HG02870 (cell line): ENCODE results near the gene HLCS.

Experiments used
- ATAC-seq: cut with Tn5 transposase; IDR thresholded peaks from one replicate; pipeline ENCODE4 v1.9.1; 2021; ENCODE audit warnings: mild to moderate bottlenecking, moderate library complexity; ENCODE audit not compliant: unreplicated experiment

The HLCS gene

DNA sequence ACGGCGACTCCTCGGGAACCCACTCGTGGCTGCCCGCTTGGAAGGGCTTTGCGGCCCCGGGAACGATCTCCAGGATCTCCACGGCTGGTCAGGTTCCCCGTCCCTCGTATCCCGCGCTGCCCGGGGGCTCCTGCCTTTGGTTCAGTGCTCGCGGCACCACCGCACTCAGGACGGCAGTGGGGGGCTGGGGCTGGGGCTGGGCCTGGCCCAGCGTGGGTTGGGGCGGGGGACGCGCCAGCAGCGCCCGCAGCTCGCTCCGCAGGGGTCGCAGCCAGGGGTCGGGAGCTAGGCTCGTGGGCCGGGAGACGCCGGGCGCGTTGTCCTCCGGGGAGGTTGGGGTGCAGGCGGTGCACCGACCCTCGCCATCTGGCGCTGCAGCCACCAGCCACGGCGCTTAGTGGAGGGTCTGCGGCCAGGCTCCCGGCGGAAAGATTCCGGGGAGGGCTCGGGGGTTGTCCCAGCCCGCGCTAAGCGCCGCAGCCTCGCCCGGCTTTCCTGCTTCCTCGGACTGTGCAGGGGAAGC, 258.6 kb downstream of the HLCS start:
- no peak for ATAC-seq

DNA sequence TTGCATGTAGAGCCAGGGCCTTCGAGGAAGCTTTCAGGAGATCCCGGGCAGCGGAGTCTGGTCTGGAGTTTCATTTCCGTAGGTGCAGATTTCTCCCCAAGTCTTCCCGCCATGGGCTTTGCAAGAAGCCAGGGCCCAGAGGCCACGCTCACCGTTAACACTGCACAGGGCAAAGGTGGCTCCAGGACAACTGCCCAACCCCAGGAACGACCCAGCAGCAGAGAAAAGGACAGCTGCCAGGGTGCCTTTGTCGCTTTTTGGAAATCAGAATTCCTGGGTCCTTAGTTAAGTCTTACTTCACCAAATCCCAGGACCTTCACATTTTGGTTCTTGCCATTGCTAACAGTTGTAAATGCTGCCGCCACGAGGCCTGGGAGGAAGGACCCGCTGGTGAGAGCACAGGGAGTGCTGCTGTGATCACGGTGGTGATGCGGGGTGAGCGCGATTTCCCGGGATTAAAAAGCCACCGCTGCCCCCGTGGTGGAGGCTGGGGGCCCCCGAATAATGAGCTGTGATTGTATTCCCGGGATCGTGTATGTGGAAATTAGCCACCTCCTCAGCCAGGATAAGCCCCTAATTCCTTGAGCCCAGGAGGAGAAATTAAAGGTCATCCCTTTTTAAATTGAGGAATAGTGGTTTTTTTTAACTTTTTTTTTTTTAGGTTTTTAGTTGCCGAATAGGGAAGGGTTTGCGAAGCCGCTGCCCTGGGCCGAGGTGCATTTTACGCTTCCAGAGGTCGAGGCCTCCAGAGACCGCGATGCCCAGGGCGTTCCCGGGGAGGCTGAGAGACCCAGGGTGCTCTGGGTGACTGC, 259.3 kb downstream of the HLCS start:
- ATAC-seq = no peak

DNA sequence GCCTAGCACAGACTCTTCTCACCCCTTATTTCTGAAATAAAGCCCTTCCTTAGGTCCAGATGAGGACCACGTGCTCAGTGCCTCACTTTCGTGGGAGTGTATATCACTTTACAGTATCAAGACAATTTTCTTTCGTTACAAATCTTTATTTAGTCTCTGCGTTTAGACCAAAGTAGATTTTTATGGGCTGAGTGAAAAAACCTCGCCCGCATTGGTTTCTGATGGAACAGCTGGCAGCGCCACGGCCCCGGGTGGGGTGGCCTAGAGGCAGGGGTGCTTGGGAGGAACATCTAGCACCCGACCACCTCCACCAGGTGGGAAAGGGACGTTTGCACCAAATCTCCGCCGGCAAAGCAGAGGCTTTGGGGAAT, 260.0 kb downstream of the HLCS start:
- no peak for ATAC-seq

DNA sequence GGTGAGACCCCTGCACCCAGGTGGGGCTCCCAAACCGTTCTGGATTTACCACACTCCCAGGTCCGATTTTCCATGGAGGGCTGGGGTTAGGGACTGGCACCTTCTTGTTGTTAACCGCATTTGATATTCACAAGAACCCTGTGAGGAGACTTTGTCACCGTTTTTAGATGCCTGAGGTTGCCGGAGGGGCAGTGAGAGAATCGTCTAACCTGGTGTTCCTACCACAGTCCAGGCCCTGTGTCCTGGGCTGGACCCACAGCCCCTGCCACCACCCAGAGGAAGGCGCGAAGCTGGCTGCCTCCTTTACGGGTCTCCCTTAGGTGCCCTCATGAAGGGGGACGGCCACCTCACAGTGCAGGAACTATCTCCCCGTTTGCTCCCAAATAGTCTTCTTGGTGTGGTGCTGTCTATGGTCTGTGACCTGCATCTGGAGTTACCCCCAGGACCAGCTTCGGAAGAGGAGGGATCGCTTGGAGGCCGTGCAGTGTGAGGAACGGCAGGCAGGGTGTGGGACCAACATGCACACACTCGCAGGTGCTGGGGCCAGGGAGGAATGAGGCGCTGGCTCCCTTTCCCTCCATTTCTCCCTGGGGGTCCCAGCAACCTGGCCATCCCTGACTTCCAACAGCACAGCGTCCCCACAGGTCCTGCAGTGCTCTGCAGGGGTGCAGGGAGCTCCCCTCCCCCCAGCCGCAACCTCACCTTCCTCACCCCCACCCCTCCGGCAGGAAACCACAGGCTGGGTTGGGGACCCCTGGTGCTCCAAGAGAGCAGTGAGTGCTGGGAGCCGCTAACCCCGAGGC, 260.6 kb downstream of the HLCS start:
- ATAC-seq = no peak

DNA sequence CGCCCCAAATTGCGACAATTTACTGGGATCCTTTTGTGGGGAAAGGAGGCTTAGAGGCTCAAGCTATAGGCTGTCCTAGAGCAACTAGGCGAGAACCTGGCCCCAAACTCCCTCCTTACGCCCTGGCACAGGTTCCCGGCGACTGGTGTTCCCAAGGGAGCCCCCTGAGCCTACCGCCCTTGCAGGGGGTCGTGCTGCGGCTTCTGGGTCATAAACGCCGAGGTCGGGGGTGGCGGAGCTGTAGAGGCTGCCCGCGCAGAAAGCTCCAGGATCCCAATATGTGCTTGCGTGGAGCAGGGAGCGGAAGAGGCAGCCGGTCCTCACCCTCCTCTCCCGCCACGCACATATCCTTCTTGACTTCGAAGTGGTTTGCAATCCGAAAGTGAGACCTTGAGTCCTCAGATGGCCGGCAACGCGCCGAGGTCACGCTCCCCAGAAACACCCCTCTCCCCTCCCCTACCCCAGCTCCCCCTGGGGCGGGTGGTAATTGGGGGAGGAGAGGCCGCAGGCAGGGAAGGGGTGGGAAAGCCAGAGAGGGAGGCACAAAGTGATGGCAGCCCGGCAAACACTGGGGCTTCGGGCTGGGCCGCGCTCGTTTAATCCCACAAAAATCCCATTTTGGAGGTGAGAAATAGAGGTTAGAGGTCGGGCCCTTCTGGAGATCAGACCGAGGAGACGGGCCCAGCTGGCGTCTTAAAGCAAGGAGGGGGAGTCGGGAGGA, 261.4 kb downstream of the HLCS start:
- no peak for ATAC-seq

DNA sequence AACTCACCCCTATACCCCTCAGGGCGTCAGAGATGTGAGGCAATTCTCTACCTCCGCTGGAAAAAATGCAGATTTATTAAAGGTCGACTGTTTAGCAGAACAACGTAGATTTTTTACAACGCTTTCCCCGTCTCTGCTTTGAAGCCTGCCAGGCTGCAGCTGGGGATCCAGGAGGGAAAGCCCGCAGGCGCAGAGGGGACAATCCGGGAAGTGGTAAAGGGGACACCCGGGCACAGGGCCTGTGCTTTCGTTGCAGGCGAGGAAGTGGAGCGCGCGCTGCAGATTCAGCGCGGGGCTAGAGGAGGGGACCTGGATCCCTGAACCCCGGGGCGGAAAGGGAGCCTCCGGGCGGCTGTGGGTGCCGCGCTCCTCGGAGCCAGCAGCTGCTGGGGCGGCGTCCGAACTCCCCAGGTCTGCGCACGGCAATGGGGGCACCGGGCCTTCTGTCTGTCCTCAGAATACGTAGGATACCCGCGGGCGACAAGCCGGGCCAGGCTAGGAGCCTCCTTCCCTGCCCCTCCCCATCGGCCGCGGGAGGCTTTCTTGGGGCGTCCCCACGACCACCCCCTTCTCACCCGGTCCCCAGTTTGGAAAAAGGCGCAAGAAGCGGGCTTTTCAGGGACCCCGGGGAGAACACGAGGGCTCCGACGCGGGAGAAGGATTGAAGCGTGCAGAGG, 262.1 kb downstream of the HLCS start:
- ATAC-seq = no peak

DNA sequence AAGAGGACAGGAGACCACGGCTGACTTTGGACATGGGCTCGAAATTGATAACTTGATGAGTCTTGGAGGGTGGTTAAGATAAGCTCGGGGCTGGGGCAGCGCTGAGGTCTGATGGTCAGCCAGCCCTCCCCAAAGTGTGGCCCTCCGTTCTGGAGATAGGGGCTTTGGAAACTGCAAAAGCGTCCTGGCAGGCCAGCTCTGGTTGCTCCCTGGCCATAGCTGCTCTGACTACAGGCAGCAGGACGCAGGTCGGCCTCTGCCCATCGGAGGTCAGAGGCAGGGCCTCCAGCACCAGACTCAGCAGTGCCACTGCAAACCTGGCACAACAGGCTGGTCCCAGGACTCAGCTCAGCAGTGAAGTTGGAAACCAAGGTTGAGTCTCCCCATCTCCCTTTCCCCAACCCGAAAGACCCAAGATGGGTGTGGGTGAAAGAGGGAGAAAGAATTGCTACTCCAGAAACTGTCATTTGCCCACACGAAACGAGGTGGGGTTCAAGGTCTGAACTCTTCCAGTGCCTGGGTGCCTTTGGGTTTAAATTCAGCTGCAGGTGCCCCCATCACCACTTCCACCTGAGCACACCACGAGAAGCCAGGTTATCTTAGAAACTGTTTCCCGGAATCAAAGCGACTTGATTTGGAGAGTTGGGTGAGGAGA, 262.7 kb downstream of the HLCS start:
- no peak for ATAC-seq

DNA sequence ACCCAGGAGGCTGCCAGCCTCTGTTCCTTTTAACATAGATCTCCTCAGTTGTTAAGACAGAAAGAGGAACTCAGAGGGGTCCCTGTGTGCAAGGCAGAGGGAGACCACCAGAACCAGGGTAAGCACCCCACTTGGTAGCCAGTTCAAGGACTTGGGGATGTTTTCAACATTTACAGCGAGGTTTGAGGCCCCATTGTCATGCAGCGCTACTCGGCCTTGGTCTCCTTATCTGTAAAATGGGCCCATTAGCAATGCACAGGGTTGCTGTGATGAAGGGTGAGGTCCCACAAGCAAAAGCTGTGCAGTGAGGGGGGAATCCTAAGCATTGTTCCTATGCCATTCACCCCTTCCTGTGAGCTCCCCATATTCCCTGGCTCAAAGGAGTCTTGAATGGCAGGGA, 263.3 kb downstream of the HLCS start:
- ATAC-seq = no peak

DNA sequence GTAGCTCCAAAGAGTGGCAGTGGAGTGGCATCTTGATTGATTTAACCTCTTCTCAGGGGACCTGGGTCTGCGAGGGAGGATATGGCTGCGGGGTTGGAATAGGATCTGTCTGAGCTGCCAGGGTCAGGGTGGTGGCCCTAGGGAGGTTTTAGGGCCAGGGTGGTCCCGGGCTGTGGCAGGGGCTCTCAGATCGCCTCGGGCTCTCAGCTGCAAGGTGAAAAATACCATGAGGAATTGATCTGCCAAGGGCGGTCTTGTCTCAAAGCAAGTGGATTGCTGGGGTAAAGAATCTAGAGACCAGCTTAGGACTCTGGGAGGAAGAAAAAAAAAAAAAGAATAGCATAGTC, 263.9 kb downstream of the HLCS start:
- ATAC-seq = no peak

DNA sequence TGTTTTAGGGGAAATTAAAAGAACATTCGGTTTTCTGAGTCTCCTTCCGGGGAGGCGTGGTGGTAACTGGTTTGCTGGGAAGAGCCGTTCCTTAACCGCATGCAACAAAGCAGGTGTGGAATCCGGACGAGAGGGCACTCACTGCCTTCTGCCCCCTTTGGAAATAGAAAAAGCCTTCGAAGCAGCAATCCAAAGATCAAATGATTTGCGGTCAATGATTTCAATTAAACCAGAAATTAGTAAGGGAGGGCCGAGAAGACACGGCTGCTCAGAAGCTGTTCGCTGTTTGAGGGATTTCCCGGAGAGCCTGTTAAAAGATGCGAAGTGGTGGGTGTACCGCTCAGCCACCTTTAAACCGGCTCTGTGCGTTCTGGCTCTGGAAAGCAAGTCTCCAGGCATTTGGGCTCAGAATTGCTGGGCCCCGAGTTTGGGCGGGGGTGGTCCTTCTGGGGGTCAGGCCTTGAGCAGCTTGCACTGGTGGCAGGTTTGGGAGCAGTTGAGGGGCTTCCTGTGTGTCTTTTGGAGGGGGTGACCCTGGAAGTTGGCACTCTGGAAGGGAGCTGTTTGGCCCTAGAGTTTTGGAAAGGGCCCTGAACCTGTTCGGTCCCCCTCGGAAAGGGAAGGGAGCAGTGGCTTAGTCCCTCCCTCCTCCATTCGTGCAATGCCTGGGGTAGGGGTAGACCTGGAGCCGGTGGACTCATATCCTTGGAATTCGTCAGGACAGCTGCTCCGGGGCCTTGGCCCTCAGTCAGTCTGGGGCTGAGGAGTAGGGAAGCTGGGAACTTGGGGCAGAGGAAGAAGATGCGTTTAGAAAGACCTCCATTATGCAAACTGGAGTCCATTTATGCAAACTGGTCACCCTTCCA, 264.5 kb downstream of the HLCS start:
- no peak for ATAC-seq

DNA sequence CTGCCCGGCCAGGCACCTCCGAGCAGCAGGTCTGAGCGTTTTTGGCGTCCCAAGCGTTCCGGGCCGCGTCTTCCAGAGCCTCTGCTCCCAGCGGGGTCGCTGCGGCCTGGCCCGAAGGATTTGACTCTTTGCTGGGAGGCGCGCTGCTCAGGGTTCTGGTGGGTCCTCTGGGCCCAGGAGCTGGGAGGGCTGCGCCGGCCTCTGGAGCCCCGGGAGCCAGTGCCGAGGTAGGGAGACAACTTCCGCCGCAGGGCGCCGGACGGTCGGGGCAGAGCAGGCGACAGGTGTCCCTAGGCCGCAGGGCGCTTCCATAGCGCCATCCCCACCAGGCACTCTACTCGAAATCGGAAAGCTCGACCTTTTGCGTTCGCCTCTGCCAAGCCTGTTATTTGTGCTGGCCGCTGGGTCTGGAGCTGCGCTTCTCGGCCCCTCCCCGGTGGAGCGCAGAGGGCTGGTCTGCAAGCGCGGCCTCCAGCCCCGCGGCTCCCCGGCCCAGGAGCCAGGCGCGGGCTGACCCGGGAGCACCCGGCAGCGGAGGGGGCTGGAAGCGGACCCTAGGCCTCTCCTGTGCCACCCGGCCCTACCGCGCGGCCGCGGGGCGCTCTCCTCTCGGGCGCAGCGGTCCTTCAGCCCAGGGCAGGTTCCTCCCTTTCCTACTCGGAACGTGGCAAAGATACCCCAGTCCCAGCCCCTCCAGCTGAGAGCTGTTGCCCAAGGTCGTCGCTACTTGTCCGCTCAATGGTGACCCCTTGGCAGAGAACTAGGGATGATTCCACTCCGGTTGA, 265.3 kb downstream of the HLCS start:
- ATAC-seq = no peak
